K562 treated with DMSO at 1 percent for 12 hours (cell line): ENCODE results near the gene MTHFD1L. TPM values are rescaled to one million over a fixed set of nuclear protein-coding genes. Genes with fewer than 3 reads are reported as not detected.

Source experiments
- total RNA-seq: library from RNA; unstranded; fragments of 300-600 nt; gene quantifications from 2 replicates; pipeline ENCODE4 v1.2.3, GENCODE V29; 2022; ENCODE audit not compliant: insufficient read depth

Gene MTHFD1L
- 43.4 and 62.5 TPM in 2 replicates for total RNA-seq

DNA sequence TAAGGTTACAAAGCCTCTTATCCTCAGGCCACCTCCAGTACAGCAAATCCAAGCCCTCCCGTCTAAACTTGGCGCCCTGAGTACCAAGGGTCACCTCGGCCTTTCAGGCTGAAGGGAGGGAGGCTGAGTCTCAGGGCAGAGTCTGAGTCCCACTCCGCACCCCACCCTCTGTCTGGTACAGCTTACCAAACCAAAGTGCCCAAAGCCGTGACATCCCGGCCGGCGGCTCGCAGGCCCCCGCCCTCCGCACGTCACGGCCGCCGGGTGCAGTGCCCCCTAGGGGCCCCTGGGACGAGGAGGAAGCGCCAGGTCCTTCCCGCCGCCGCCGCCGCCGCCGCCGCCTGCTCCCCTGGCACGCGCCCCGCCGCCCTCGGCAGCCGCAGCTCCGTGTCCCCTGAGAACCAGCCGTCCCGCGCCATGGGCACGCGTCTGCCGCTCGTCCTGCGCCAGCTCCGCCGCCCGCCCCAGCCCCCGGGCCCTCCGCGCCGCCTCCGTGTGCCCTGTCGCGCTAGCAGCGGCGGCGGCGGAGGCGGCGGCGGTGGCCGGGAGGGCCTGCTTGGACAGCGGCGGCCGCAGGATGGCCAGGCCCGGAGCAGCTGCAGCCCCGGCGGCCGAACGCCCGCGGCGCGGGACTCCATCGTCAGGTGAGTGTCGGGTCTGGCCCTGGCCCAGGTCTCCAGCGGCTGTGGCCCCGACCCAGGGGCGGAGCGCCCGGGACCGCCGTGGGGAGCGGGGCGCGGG is at the start of gene MTHFD1L:
Gene MTHFD1L (plus strand): TSS at position 297 of the 741 bp plus-strand sequence. CDS start 121 bp downstream, at position 418.

